ENCODE results near the gene SLC25A13.
"Not testable (repeated sequence)": the region's sequence is repeated elsewhere in the genome, so short reads cannot be mapped to it uniquely, and the experiment has no call there.

SLC25A13 gene
- 7.8 to 12.8 (median 11.4) reads per million in 4 experiments for total RNA-seq

- DNase-seq: peak; percentile 26
Measured at GRCh38 chr7:96321658-96322372, at the start of gene SLC25A13. TSS of gene SLC25A13 (minus strand) at chr7:96322098. CDS start at chr7:96321956, 142 bp downstream.

- not testable (repeated sequence) for DNase-seq
Measured at GRCh38 chr7:96365916-96366315, 44.0 kb upstream of the SLC25A13 start.

- DNase-seq: no peak
Measured at GRCh38 chr7:96361116-96361857, 39.4 kb upstream of the SLC25A13 start.

- no peak for DNase-seq
Measured at GRCh38 chr7:96359876-96360275, 38.0 kb upstream of the SLC25A13 start.

GRCh38 chr7:96358236-96358971 lies 36.5 kb upstream of the SLC25A13 start:
- DNase-seq: not testable (repeated sequence)

GRCh38 chr7:96355990-96356506 lies 34.1 kb upstream of the SLC25A13 start:
- no peak for DNase-seq

- DNase-seq: no peak
Measured at GRCh38 chr7:96354881-96355280, 33.0 kb upstream of the SLC25A13 start.

GRCh38 chr7:96349572-96349971 lies 27.7 kb upstream of the SLC25A13 start:
- no peak for DNase-seq

- DNase-seq: no peak
Measured at GRCh38 chr7:96347471-96347870, 25.6 kb upstream of the SLC25A13 start.

- DNase-seq: no peak
Measured at GRCh38 chr7:96346293-96346953, 24.5 kb upstream of the SLC25A13 start.

- no peak for DNase-seq
Measured at GRCh38 chr7:96344236-96344635, 22.3 kb upstream of the SLC25A13 start.

- no peak for DNase-seq
Measured at GRCh38 chr7:96342049-96342448, 20.2 kb upstream of the SLC25A13 start.

- DNase-seq: no peak
Measured at GRCh38 chr7:96337519-96337918, 15.6 kb upstream of the SLC25A13 start.

- DNase-seq: no peak
Measured at GRCh38 chr7:96332325-96332724, 10.4 kb upstream of the SLC25A13 start.

GRCh38 chr7:96331775-96332174 lies 9.9 kb upstream of the SLC25A13 start:
- no peak for DNase-seq

GRCh38 chr7:96331233-96331632 lies 9.3 kb upstream of the SLC25A13 start:
- DNase-seq: no peak

- no peak for DNase-seq
Measured at GRCh38 chr7:96330193-96330592, 8.3 kb upstream of the SLC25A13 start.

- DNase-seq: no peak
Measured at GRCh38 chr7:96329241-96329640, 7.3 kb upstream of the SLC25A13 start.

- no peak for DNase-seq
Measured at GRCh38 chr7:96328016-96328415, 6.1 kb upstream of the SLC25A13 start.

- DNase-seq: no peak
Measured at GRCh38 chr7:96327429-96327828, 5.5 kb upstream of the SLC25A13 start.

- DNase-seq: not testable (repeated sequence)
Measured at GRCh38 chr7:96326752-96327151, 4.9 kb upstream of the SLC25A13 start.

GRCh38 chr7:96322847-96323461 lies 1.1 kb upstream of the SLC25A13 start:
- no peak for DNase-seq
